H1 (cell line): ENCODE measurements around the gene IQSEC3. TPM values are rescaled to one million over a fixed set of nuclear protein-coding genes. Genes with fewer than 3 reads are reported as not detected.

Experiments used
- CTCF ChIA-PET: fragments of 300-600 bp; sonication (Branson Sonifier 250); formaldehyde crosslinking; loops from one replicate; lab custom pipeline; 2021; ENCODE audit not compliant: partially characterized antibody; lab: Charles Lee
- POLR2A ChIA-PET: fragments of 300-600 bp; sonication (Branson Sonifier 250); formaldehyde crosslinking; loops from one replicate; lab custom pipeline; 2021; ENCODE audit warnings: inconsistent platforms; ENCODE audit not compliant: partially characterized antibody; lab: Charles Lee
- DNase-seq, 2 experiments: peaks; one replicate each; pipeline versions ENCODE4 v3.0.0 to v3.0.0-alpha.2; 2010 to 2022; ENCODE audit warnings: low spot score in 2 of 2, low read depth in 1 of 2, mixed read lengths in 1 of 2
- FAIRE-seq: peaks from 2 replicates; lab custom pipeline; 2011; peaks lifted over from hg19 to GRCh38; lab: Jason Lieb, UNC
- H2AFZ ChIP-seq: 2 replicates; pipeline ENCODE4 v1.8.1; 2012; ENCODE audit warnings: low read length, inconsistent platforms
- H2AK5ac ChIP-seq: 2 replicates; pipeline ENCODE4 v1.6.1; 2013; ENCODE audit warnings: low read depth, low read length
- H2BK120ac ChIP-seq: replicated peaks from 2 replicates; pipeline ENCODE3; 2013; ENCODE audit warnings: low read depth, low read length, inconsistent platforms
- H2BK12ac ChIP-seq: 2 replicates; pipeline ENCODE4 v1.6.1; 2013; ENCODE audit warnings: low read depth, low read length
- H2BK15ac ChIP-seq: 2 replicates; pipeline ENCODE4 v1.6.1; 2013; ENCODE audit warnings: low read length
- H2BK20ac ChIP-seq: 2 replicates; pipeline ENCODE4 v1.6.1; 2013; ENCODE audit warnings: low read length
- H2BK5ac ChIP-seq: 2 replicates; pipeline ENCODE4 v1.6.1; 2013; ENCODE audit warnings: low read depth, low read length
- H3K14ac ChIP-seq: 2 replicates; pipeline ENCODE4 v1.6.1; 2013; ENCODE audit warnings: inconsistent platforms; ENCODE audit not compliant: insufficient read length
- H3K18ac ChIP-seq: 2 replicates; pipeline ENCODE4 v1.6.1; 2013; ENCODE audit warnings: low read length; ENCODE audit errors: extremely low read depth
- H3K23ac ChIP-seq: 2 replicates; pipeline ENCODE4 v1.6.1; 2013; ENCODE audit warnings: inconsistent platforms; ENCODE audit not compliant: insufficient read length
- H3K23me2 ChIP-seq: 2 replicates; pipeline ENCODE4 v1.6.1; 2013; ENCODE audit warnings: low read depth, low read length
- H3K27ac ChIP-seq: 2 replicates; pipeline ENCODE4 v1.6.1; 2011; ENCODE audit warnings: low read depth, low read length, inconsistent platforms
- H3K27me3 ChIP-seq, 4 experiments: replicated peaks in 1 of 4; 1 replicate in 1 of 4; 2 replicates in 3 of 4; pipeline versions ENCODE4 v1.6.1 to v1.8.1; 2011 to 2013; ENCODE audit warnings: low read length in 3 of 4, mild to moderate bottlenecking in 3 of 4, inconsistent platforms in 2 of 4, mixed read lengths in 2 of 4, moderate library complexity in 1 of 4; ENCODE audit not compliant: control insufficient read depth in 3 of 4, insufficient read depth in 3 of 4; ENCODE audit errors: extremely low read depth in 1 of 4
- H3K36me3 ChIP-seq, 4 experiments: 2 replicates each; pipeline versions ENCODE4 v1.6.1 to v1.8.1; 2011 to 2013; ENCODE audit warnings: mild to moderate bottlenecking in 4 of 4, low read length in 3 of 4, moderate library complexity in 2 of 4, control low read depth in 1 of 4, inconsistent platforms in 1 of 4; ENCODE audit not compliant: insufficient read depth in 4 of 4, control insufficient read depth in 2 of 4
- H3K4ac ChIP-seq: replicated peaks from 2 replicates; pipeline ENCODE3; 2013; ENCODE audit warnings: low read length, low read depth, mixed read lengths, inconsistent platforms; ENCODE audit not compliant: insufficient read length
- H3K4me1 ChIP-seq, 4 experiments: replicated peaks in 1 of 4; 1 replicate in 1 of 4; 2 replicates in 3 of 4; pipeline versions ENCODE4 v1.6.1 to v1.8.1; 2011 to 2013; ENCODE audit warnings: low read length in 3 of 4, inconsistent platforms in 2 of 4, mixed read lengths in 1 of 4; ENCODE audit not compliant: insufficient read depth in 4 of 4, control insufficient read depth in 3 of 4
- H3K4me2 ChIP-seq, 2 experiments: 2 replicates each; pipeline versions ENCODE4 v1.6.1 to v1.8.1; 2011 to 2013; ENCODE audit warnings: low read depth in 2 of 2, low read length in 2 of 2, control low read depth in 1 of 2, inconsistent platforms in 1 of 2, mild to moderate bottlenecking in 1 of 2; ENCODE audit not compliant: insufficient read depth in 1 of 2
- H3K4me3 ChIP-seq, 4 experiments: fragments of 200-600, 300-600 bp in 1 of 4; sonication (generic), shearing (Covaris generic), sonication (Bioruptor Twin) in 1 of 4; 2 replicates each; pipeline versions ENCODE4 v1.5.1 to v1.8.1; 2011 to 2016; ENCODE audit warnings: low read length in 4 of 4, low read depth in 3 of 4, control low read depth in 2 of 4, inconsistent platforms in 2 of 4, mild to moderate bottlenecking in 2 of 4, mixed read lengths in 1 of 4, moderate library complexity in 1 of 4; ENCODE audit not compliant: insufficient read depth in 2 of 4; ENCODE audit errors: extremely low read depth in 1 of 4
- H3K56ac ChIP-seq: replicated peaks from 2 replicates; pipeline ENCODE3; 2013; ENCODE audit warnings: low read depth, mild to moderate bottlenecking, mixed read lengths, low read length, inconsistent platforms; ENCODE audit not compliant: insufficient read length
- H3K79me1 ChIP-seq: 2 replicates; pipeline ENCODE4 v1.6.1; 2013; ENCODE audit warnings: low read depth, low read length, control low read depth
- H3K79me2 ChIP-seq, 2 experiments: 2 replicates each; pipeline versions ENCODE4 v1.6.1 to v1.8.1; 2012 to 2013; ENCODE audit warnings: low read length in 2 of 2, mild to moderate bottlenecking in 2 of 2, inconsistent platforms in 1 of 2; ENCODE audit not compliant: insufficient read depth in 2 of 2, control insufficient read depth in 1 of 2
- H3K9ac ChIP-seq, 4 experiments: replicated peaks in 1 of 4; 1 replicate in 1 of 4; 2 replicates in 3 of 4; pipeline versions ENCODE4 v1.6.1 to v1.8.1; 2011 to 2013; ENCODE audit warnings: low read depth in 3 of 4, low read length in 3 of 4, control low read depth in 2 of 4, mild to moderate bottlenecking in 2 of 4, moderate library complexity in 2 of 4, inconsistent platforms in 1 of 4; ENCODE audit errors: extremely low read depth in 1 of 4
- H3K9me3 ChIP-seq, 2 experiments: 2 replicates each; pipeline versions ENCODE4 v1.6.1 to v1.8.1; 2012 to 2013; ENCODE audit warnings: mild to moderate bottlenecking in 2 of 2, moderate library complexity in 2 of 2, control low read depth in 1 of 2, inconsistent platforms in 1 of 2, low read depth in 1 of 2, low read length in 1 of 2, mixed read lengths in 1 of 2; ENCODE audit not compliant: insufficient read depth in 2 of 2
- H4K20me1 ChIP-seq, 2 experiments: replicated peaks in 1 of 2; 2 replicates each; pipeline versions ENCODE3 to v1.8.1; 2011 to 2013; ENCODE audit warnings: inconsistent platforms in 2 of 2, low read length in 2 of 2, mild to moderate bottlenecking in 1 of 2; ENCODE audit not compliant: insufficient read depth in 2 of 2, control insufficient read depth in 1 of 2
- H4K5ac ChIP-seq: 2 replicates; pipeline ENCODE4 v1.6.1; 2013; ENCODE audit warnings: low read length, low read depth, mixed read lengths, inconsistent platforms; ENCODE audit not compliant: insufficient read length
- H4K8ac ChIP-seq: 2 replicates; pipeline ENCODE4 v1.8.0; 2013; ENCODE audit warnings: mild to moderate bottlenecking, moderate library complexity, low read length, inconsistent platforms; ENCODE audit not compliant: insufficient read depth; ENCODE audit errors: extremely low read depth
- H4K91ac ChIP-seq: replicated peaks from 2 replicates; pipeline ENCODE3; 2013; ENCODE audit warnings: low read length, mixed read lengths, inconsistent platforms; ENCODE audit not compliant: insufficient read length
- BRCA1 ChIP-seq: IDR thresholded peaks from 2 replicates; pipeline ENCODE4 v1.6.1; 2012; ENCODE audit warnings: low read depth, low read length, improper control_type of control experiment
- CBX8 ChIP-seq: fragments of 300-800, 300-1000 bp; sonication (generic); IDR thresholded peaks from 2 replicates; pipeline ENCODE4 v1.7.1; 2016; ENCODE audit warnings: low read depth, low read length, borderline replicate concordance
- EGR1 ChIP-seq: IDR thresholded peaks from 2 replicates; pipeline ENCODE4 v1.6.1; 2011; ENCODE audit warnings: low read depth, low read length, borderline replicate concordance
- FOSL1 ChIP-seq: IDR thresholded peaks from 2 replicates; pipeline ENCODE4 v1.6.1; 2011; ENCODE audit warnings: mild to moderate bottlenecking, low read depth, low read length, moderate library complexity; ENCODE audit not compliant: insufficient read depth
- GTF2F1 ChIP-seq: IDR thresholded peaks from 2 replicates; pipeline ENCODE4 v1.6.1; 2012; ENCODE audit warnings: low read depth, low read length, improper control_type of control experiment, borderline replicate concordance
- HDAC6 ChIP-seq: IDR thresholded peaks from one replicate; pipeline ENCODE4 v1.7.1; 2012; ENCODE audit warnings: low read depth, mild to moderate bottlenecking, inconsistent platforms, low read length, moderate library complexity
- PHF8 ChIP-seq: fragments of 200-600 bp; sonication (generic); conservative IDR thresholded peaks from 2 replicates; pipeline ENCODE4 v1.7.1; 2012; ENCODE audit warnings: low read depth, mild to moderate bottlenecking, inconsistent platforms, low read length, moderate library complexity
- RBBP5 ChIP-seq: IDR thresholded peaks from 2 replicates; pipeline ENCODE4 v1.7.1; 2012; ENCODE audit warnings: low read depth, mild to moderate bottlenecking, inconsistent platforms, low read length, moderate library complexity, borderline replicate concordance
- SIX5 ChIP-seq: IDR thresholded peaks from 2 replicates; pipeline ENCODE4 v1.6.1; 2011; ENCODE audit warnings: mild to moderate bottlenecking, low read depth, low read length
- SP2 ChIP-seq: IDR thresholded peaks from 2 replicates; pipeline ENCODE4 v1.6.1; 2012; ENCODE audit warnings: mild to moderate bottlenecking, low read length, inconsistent platforms
- SP4 ChIP-seq: IDR thresholded peaks from 2 replicates; pipeline ENCODE4 v1.6.1; 2012; ENCODE audit warnings: low read length, inconsistent platforms
- TAF7 ChIP-seq: optimal IDR thresholded peaks from 2 replicates; pipeline ENCODE3; 2011; ENCODE audit warnings: low read depth, mild to moderate bottlenecking, inconsistent platforms, low read length, moderate library complexity, borderline replicate concordance
- USF2 ChIP-seq: IDR thresholded peaks from 2 replicates; pipeline ENCODE4 v1.6.1; 2011; ENCODE audit warnings: low read length, improper control_type of control experiment
- WGBS, 2 experiments: shearing (Covaris generic) in 1 of 2; methylation state at CpG; one replicate each; pipeline versions ENCODE4 v1.1.6 to v1.1.7; 2013 to 2015; ENCODE audit warnings: low lambda C conversion rate in 2 of 2, mixed read lengths in 2 of 2, inconsistent platforms in 1 of 2, low coverage in 1 of 2, missing lambda C conversion rate in 1 of 2; ENCODE audit not compliant: insufficient replicate concordance in 2 of 2, insufficient coverage in 1 of 2, insufficient read length in 1 of 2; ENCODE audit errors: extremely low coverage in 1 of 2, missing lambda C conversion rate in 1 of 2; 5-methylcytosine and 5-hydroxymethylcytosine counted together
- polyA plus RNA-seq, 7 experiments: library from polyadenylated mRNA; depleted of rRNA in 3 of 7; stranded (reverse) in 5 of 7; unstranded in 2 of 7; fragments of >200 nt in 5 of 7; fragments of 200-250 nt in 2 of 7; gene quantifications; 1 replicate in 5 of 7; 2 replicates in 1 of 7; 4 replicates in 1 of 7; pipeline versions ENCODE4 v1.2.1 to v1.2.3, GENCODE V29; 2011 to 2013; ENCODE audit warnings: missing spikeins in 2 of 7, mixed read lengths in 2 of 7
- total RNA-seq: library from RNA; stranded (reverse); fragmentation: NEBNext Ultra II Directional; extraction: Animal tissue kit (Norgen Biotek cat#: 25700); gene quantifications from 2 replicates; pipeline ENCODE4 v1.2.1, GENCODE V29; 2021

Gene IQSEC3
- total and polyA plus RNA-seq, 2 of the 8 experiments (the other 6 are each of a cell fraction or from before 2014, with no cell fraction given): 1.2 to 3.1 TPM

- H3K4me2 ChIP-seq: no peak overlapping the region
- H3K23ac ChIP-seq: no peak overlapping the region
- peaks cover 0 to 5% (median 2%) of the 10 kb centered on the region in 4 experiments; a peak in 3 of 7 replicates for H3K4me1 ChIP-seq
- H3K14ac ChIP-seq: no peak overlapping the region
- no peak overlapping the region for H4K8ac ChIP-seq
- POLR2A ChIA-PET: no interaction called here
- H3K79me2 ChIP-seq: no peaks in the 10 kb centered on the region
- peak overlapping the region; percentile 15; the same call in 1 of the 2 replicates for H2BK5ac ChIP-seq
- 86% methylated on average over 7 of the region's 7 CpGs; no CpG with 5 or more reads in 1 of the 2 experiments for WGBS, 2 experiments
- CTCF ChIA-PET: interaction anchor here (0.8 to 2.0 kb wide), 2 partner anchors 49 to 96 kb away, joined by 3 to 8 read pairs; no protein-coding TSS in a partner anchor
- H2BK20ac ChIP-seq: no peak overlapping the region
- no peaks in the 10 kb centered on the region for H4K20me1 ChIP-seq
- no peak overlapping the region for H4K5ac ChIP-seq
- no peaks in the 10 kb centered on the region; a peak in 2 of 7 replicates for H3K27me3 ChIP-seq
- no peak for DNase-seq
- H2BK12ac ChIP-seq: no peak overlapping the region
- H3K9ac ChIP-seq: no peak overlapping the region
- H3K56ac ChIP-seq: no peak overlapping the region
- no peak overlapping the region; the same call in 1 of the 2 replicates for H2AK5ac ChIP-seq
- no peak overlapping the region for H3K4me3 ChIP-seq
- H2BK15ac ChIP-seq: no peak overlapping the region
- no peak overlapping the region for H3K18ac ChIP-seq
- H3K36me3 ChIP-seq: no peaks in the 10 kb centered on the region
- H3K79me1 ChIP-seq: no peaks in the 10 kb centered on the region
- no peak overlapping the region for H3K27ac ChIP-seq
- peak overlapping the region; percentile 1; the same call in 1 of the 2 replicates for H2AFZ ChIP-seq
- H2BK120ac ChIP-seq: no peak overlapping the region
- no peaks in the 10 kb centered on the region; a peak in 1 of 4 replicates for H3K9me3 ChIP-seq
- no peaks in the 10 kb centered on the region for H3K23me2 ChIP-seq
- H4K91ac ChIP-seq: no peak overlapping the region
- H3K4ac ChIP-seq: no peak overlapping the region
- no peak for TF ChIP-seq GTF2F1
- TF ChIP-seq TAF7: no peak
- no peak for TF ChIP-seq USF2
- TF ChIP-seq SIX5: no peak
- no peak for TF ChIP-seq BRCA1
- no peak for TF ChIP-seq RBBP5
- TF ChIP-seq SP4: no peak
- TF ChIP-seq HDAC6: no peak
- no peak for TF ChIP-seq SP2
- no peak for TF ChIP-seq EGR1
- no peak for TF ChIP-seq CBX8
- TF ChIP-seq FOSL1: no peak
- no peak for TF ChIP-seq PHF8
- no peak for FAIRE-seq
These were observed 9.0 kb upstream of the IQSEC3 start for GRCh38 chr12:57539-57938.
